GM11168 (cell line): ENCODE data around the gene SLC29A2.

Experiments used
- in situ Hi-C: fragments of 300-500 bp; cut with MboI; formaldehyde crosslinking; loops from one replicate; pipeline ENCODE4 v1.12.0; 2022; ENCODE audit warnings: low sequenced_read_pairs; ENCODE audit not compliant: unreplicated experiment

SLC29A2 gene

GRCh38 chr11:66371627-66372415 lies at the start of gene SLC29A2:
SLC29A2 (minus strand) TSS chr11:66371760; CDS start chr11:66371591, 169 bp downstream.
- in situ Hi-C loops: no loop called here

- in situ Hi-C loops: no loop called here
Measured at GRCh38 chr11:66420671-66421476, 49.3 kb upstream of the SLC29A2 start, which contains the start of gene NPAS4. NPAS4 (plus strand) TSS chr11:66421035; CDS start chr11:66421180, 145 bp downstream.

GRCh38 chr11:66419825-66420224 lies 48.3 kb upstream of the SLC29A2 start:
- in situ Hi-C loops: no loop called here

DNA sequence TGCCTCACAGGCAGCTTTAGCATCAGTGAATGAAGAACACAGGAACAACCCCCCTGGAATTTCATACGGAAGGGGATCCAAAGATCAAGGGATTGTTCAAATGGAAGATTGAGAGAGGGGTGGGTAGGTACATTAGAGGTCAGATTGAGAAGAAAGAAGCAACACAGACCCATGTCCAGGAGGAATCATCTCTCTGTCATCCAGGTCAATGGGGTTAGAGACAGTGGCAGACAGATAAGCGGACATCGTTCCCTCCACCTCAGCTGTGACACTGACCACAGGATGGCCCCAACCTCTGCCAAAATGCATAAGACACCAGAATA lies 47.4 kb upstream of the SLC29A2 start:
- in situ Hi-C loops: no loop called here

GRCh38 chr11:66418168-66418985 lies 46.8 kb upstream of the SLC29A2 start:
- in situ Hi-C loops: no loop called here

GRCh38 chr11:66417000-66417399 lies 45.4 kb upstream of the SLC29A2 start:
- in situ Hi-C loops: no loop called here

DNA sequence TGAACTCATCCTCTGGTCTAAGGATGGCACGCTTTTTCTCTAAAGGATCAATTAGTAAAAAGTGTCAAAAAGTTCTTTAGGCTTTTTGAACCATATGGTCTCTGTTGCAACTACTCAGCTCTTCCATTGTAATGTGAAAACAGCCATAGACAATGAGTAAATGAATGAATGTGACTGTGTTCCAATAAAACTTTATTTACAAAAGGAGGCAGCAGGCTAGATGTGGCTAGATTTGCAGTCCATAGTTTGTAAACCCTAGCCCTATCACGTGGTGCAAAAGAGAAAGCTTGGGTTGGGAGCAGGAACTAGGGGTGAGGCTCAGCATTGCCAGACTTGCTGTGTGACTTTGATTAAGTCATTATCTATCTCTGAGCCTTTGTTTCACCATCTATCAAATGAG lies 43.9 kb upstream of the SLC29A2 start:
- in situ Hi-C loops: no loop called here

DNA sequence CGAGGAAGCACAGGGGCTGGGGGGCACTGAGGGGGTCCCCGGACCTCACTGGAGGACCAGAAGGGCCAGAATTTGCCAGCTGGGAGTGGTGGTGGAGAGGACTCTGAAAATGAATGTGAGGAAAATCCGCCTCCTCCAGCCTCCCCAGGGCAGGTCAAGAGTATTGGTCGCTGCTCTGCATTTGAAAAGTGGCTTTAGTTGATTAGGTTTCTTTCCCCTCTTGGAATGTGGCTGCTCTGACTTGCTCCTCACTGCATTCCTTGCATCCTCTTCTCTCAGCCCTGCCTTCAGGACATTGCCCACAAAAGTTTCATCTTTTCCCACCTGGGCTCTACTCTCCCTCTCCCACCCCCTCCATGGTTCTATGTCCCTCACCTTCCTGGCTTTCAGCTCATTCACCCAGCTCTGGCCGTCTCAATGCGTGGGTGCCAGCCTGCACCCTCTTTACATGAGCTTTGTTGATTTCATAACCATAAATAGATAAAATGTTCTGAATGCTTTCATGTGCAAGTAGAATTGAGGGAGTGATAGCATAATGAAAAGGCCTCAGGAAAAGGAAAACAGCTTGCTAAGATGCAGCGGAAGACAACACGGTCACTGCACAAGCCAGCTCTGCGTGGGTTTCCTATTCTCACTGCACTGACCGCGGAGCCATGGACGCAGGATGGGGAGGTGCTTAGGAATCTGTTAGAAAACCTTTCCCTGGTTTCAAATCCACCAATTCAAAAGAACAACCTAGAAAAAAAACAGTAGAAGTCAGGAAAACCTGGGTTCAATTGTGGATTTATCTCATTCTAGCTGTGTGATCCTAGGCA lies 42.8 kb upstream of the SLC29A2 start:
- in situ Hi-C loops: no loop called here

DNA sequence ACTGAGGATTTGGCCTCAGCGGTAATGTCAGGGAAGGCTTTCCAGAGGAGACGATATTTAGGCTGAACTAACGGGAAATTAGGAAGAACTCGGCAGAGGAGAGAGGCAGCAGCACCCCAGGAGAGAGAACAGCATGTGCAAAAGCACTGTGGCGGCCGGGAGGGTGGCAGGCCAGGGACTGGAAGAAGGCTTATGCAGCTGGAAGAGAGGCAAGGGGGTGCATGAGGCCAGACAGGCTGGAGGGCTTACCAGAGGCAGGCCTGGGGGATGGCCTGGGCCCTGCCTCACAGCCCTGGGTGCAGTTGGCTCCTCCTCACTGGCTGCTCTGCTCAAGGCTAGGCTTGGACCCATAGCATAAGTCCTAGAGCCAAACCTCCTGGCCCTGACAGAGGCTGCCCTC lies 41.6 kb upstream of the SLC29A2 start:
- in situ Hi-C loops: no loop called here

- in situ Hi-C loops: no loop called here
Measured at GRCh38 chr11:66412110-66412509, 40.5 kb upstream of the SLC29A2 start.

- in situ Hi-C loops: no loop called here
Measured at GRCh38 chr11:66411323-66411722, 39.8 kb upstream of the SLC29A2 start.

DNA sequence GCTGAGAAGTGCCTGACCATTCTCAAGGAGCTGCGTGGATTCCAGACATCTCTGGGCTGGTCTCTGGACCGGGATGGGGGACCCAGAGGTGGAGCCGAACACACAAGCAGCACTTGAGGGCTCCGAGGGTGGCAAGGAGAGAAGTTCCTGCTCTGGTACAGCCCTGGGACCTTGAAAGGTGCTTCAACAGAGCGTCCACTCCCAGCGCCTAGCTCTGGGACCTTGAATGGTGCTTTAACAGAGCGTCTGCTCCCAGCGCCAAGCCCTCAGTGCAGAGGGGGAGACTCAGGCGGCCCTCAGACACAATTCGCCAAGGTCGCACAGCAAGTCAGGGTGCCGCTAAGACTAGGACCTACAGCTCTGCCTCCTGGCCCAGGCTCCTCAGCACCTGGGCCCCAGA lies 38.6 kb upstream of the SLC29A2 start:
- in situ Hi-C loops: no loop called here

GRCh38 chr11:66409226-66409625 lies 37.7 kb upstream of the SLC29A2 start:
- in situ Hi-C loops: no loop called here

DNA sequence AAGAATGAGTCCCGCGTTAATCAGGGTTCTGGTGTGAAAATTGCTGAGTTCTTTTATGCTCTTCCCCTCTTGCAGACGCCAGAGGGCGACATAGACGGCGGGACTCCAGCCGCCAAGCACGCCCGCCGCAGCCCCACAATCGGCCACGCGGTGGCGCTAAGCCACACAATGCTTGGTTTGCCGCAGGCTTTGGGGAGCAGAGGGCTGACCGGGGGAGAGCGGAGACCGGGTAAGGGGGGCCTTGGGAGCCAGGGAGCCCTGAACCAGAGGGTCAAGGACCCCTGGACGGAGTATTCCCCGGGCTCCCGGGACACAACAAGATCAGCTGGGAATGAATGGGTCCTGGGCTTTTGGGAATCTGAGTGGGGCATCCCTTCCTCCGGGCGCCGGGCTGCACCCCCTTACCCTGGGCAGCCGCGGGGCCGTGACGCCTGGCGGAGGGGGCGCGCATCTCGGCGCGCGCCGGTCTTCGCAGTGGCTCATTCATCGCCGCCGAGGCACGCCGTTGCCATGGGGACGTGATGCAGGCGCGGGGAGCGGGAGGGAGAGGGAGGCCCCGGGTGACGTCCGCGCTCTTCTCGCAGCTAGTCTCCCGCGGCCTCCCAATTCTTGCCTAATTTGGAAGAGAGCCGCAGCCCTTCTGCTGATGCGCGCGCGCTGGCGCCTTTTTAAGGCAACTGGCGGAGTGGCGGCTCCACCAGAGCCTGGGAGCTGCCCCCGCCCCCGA lies 37.1 kb upstream of the SLC29A2 start:
- in situ Hi-C loops: no loop called here

DNA sequence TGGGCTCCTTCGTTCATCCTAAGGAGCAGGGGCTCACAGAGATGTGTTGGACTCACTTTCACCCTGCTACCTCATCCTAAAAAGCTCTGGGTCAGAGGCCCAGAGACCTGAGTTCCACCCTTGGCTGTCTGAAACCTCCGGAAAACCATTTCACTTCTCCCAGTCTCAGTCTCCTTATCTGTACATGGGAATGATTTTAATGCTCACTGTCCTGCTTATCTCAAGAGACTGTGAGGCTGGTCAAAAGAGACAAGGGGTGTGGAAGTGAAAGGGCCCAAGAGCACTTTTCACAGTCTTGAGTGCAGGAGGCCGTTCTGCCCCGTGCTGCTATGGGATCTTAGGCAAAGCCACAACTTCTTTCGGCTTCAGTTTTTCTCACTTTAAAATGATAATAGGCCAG lies 36.1 kb upstream of the SLC29A2 start:
- in situ Hi-C loops: no loop called here

GRCh38 chr11:66393954-66394353 lies 22.4 kb upstream of the SLC29A2 start:
- in situ Hi-C loops: no loop called here

DNA sequence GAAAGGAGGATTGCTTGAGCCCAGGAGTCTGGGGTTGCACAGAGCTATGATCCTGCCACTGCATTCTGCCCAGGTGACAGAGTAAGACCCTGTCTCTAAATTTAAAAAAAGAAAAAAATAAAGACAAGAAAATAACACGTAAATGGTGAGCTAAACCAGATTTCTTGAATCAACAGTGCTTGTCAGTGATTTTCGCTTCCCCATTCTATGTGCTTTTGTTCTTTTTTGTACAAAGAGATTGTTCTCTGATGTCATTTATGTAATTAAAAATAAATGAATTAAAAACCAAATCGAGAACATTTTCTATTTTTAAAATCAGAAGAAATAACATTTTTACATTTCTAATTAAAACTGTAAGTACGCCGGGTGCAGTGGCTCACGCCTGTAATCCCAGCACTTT lies 19.8 kb upstream of the SLC29A2 start:
- in situ Hi-C loops: no loop called here

DNA sequence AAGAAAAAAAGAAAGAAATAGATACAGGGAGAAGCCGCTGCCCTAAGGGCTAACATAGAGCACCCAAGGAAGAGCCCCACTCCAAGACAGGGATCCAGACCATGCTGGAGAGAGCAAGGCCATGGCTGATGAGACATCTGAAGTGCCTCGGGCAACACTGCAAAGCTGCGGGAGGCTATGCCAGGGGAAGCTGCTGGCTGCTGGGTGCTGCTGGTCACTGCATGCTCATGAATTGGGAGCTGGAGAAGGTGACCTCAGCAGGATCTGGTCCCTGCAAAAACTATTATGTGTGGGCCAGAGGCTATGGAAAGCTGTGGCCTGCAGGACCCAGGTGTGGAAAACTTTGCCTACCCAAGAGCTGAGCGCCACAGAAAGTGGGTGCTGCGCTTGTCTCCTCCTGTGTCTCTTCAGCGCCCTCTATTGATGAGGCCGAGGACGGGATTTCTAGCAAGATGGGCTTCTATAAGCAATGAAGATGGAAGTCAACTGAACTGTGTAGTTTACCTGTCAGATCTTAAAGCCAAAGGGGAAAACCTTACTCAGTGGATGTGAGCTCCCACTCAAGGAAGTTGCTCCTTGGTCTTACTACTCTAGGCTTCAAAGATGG lies 17.3 kb upstream of the SLC29A2 start:
- in situ Hi-C loops: no loop called here
